ENCODE data around the gene HRG. TPM values are rescaled to one million over a fixed set of nuclear protein-coding genes. Genes with fewer than 3 reads are reported as not detected.

Gene HRG
- polyA plus RNA-seq, 1 donor from 2014 or later: not detected

DNA sequence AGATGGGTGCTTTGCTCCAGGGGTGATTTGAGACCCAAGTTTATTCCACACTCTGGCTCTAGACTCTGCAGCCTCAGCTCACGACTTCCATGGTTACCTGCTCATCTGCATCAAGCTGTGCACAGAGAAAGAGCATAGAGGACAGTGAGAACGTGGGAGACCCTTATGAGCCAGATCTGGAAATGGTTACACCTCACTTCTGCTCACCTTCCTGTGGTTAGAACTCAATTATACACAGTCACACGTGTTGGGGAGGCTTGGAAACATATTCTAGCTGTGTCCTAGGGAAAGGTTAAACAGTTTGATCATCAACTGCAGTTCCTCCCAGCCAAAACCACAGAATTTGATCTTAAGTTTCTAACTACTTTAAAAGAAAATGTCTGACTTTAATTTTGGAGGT lies 23.8 kb upstream of the HRG start:
- H4K20me1 ChIP-seq (ENCODE audit: insufficient read depth): no peaks in the 10 kb centered on the region
- H3K79me2 ChIP-seq (replicated peaks; ENCODE audit: insufficient read depth, low read length): no peaks in the 10 kb centered on the region
- no peak overlapping the region for H3K4me2 ChIP-seq (ENCODE audit: low read length)
- H3K36me3 ChIP-seq (ENCODE audit: insufficient read depth, low read length): no peaks in the 10 kb centered on the region
- H3K9me2 ChIP-seq (ENCODE audit: insufficient read depth, low read length): no peaks in the 10 kb centered on the region
- TF ChIP-seq SMC3 (conservative IDR thresholded peaks at IDR 0.05; ENCODE audit: poor library complexity) (no peak), EP300 (conservative IDR thresholded peaks at IDR 0.05; ENCODE audit: poor library complexity, severe bottlenecking) (no peak), REST (IDR thresholded peaks at IDR 0.05; ENCODE audit: borderline replicate concordance) (no peak), MXI1 (conservative IDR thresholded peaks at IDR 0.05; ENCODE audit: poor library complexity, severe bottlenecking) (no peak), TAF1 (IDR thresholded peaks at IDR 0.05; ENCODE audit: low read depth) (no peak), EZH2 (IDR thresholded peaks at IDR 0.05; ENCODE audit: borderline replicate concordance, insufficient read depth, low read length, poor library complexity, severe bottlenecking) (no peak), POLR2AphosphoS5 (IDR thresholded peaks at IDR 0.05) (no peak), RAD21 (conservative IDR thresholded peaks at IDR 0.05) (no peak)
- TF ChIP-seq, protein P1, sequence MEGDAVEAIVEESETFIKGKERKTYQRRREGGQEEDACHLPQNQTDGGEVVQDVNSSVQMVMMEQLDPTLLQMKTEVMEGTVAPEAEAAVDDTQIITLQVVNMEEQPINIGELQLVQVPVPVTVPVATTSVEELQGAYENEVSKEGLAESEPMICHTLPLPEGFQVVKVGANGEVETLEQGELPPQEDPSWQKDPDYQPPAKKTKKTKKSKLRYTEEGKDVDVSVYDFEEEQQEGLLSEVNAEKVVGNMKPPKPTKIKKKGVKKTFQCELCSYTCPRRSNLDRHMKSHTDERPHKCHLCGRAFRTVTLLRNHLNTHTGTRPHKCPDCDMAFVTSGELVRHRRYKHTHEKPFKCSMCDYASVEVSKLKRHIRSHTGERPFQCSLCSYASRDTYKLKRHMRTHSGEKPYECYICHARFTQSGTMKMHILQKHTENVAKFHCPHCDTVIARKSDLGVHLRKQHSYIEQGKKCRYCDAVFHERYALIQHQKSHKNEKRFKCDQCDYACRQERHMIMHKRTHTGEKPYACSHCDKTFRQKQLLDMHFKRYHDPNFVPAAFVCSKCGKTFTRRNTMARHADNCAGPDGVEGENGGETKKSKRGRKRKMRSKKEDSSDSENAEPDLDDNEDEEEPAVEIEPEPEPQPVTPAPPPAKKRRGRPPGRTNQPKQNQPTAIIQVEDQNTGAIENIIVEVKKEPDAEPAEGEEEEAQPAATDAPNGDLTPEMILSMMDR (IDR thresholded peaks at IDR 0.05; ENCODE audit: poor library complexity, severe bottlenecking): no peak
- H3K27ac ChIP-seq (ENCODE audit: low read length): no peak overlapping the region
- no peaks in the 10 kb centered on the region for H3F3A ChIP-seq (ENCODE audit: insufficient read depth, low read length, poor library complexity, severe bottlenecking)
- no peaks in the 10 kb centered on the region for H3K9me3 ChIP-seq (ENCODE audit: low read length)
- no peak overlapping the region for H3K9ac ChIP-seq (ENCODE audit: low read length)
- no peak overlapping the region for H2AFZ ChIP-seq (ENCODE audit: low read depth, low read length)
- no peak overlapping the region for H3K4me3 ChIP-seq (ENCODE audit: low read length)
- H3K27me3 ChIP-seq (ENCODE audit: insufficient read depth, low read depth, low read length): no peaks in the 10 kb centered on the region

- no peak overlapping the region for H2AFZ ChIP-seq (ENCODE audit: low read depth, low read length)
- no peaks in the 10 kb centered on the region for H4K20me1 ChIP-seq (ENCODE audit: insufficient read depth)
- H3K79me2 ChIP-seq (replicated peaks; ENCODE audit: insufficient read depth, low read length): no peaks in the 10 kb centered on the region
- no peaks in the 10 kb centered on the region for H3K36me3 ChIP-seq (ENCODE audit: insufficient read depth, low read length)
- TF ChIP-seq RAD21 (conservative IDR thresholded peaks at IDR 0.05) (no peak), POLR2AphosphoS5 (IDR thresholded peaks at IDR 0.05) (no peak), TAF1 (IDR thresholded peaks at IDR 0.05; ENCODE audit: low read depth) (no peak), SMC3 (conservative IDR thresholded peaks at IDR 0.05; ENCODE audit: poor library complexity) (no peak), EZH2 (IDR thresholded peaks at IDR 0.05; ENCODE audit: borderline replicate concordance, insufficient read depth, low read length, poor library complexity, severe bottlenecking) (no peak), EP300 (conservative IDR thresholded peaks at IDR 0.05; ENCODE audit: poor library complexity, severe bottlenecking) (no peak), REST (IDR thresholded peaks at IDR 0.05; ENCODE audit: borderline replicate concordance) (no peak), MXI1 (conservative IDR thresholded peaks at IDR 0.05; ENCODE audit: poor library complexity, severe bottlenecking) (no peak)
- TF ChIP-seq, protein P1 (IDR thresholded peaks at IDR 0.05; ENCODE audit: poor library complexity, severe bottlenecking): no peak
- H3K27ac ChIP-seq (ENCODE audit: low read length): no peak overlapping the region
- no peaks in the 10 kb centered on the region for H3K9me3 ChIP-seq (ENCODE audit: low read length)
- no peaks in the 10 kb centered on the region for H3K9me2 ChIP-seq (ENCODE audit: insufficient read depth, low read length)
- H3F3A ChIP-seq (ENCODE audit: insufficient read depth, low read length, poor library complexity, severe bottlenecking): no peaks in the 10 kb centered on the region
- no peak overlapping the region for H3K4me2 ChIP-seq (ENCODE audit: low read length)
- H3K4me3 ChIP-seq (ENCODE audit: low read length): no peak overlapping the region
- H3K9ac ChIP-seq (ENCODE audit: low read length): no peak overlapping the region
- H3K27me3 ChIP-seq (ENCODE audit: insufficient read depth, low read depth, low read length): no peaks in the 10 kb centered on the region
Measured at GRCh38 chr3:186643493-186643892, 22.3 kb upstream of the HRG start.
